Measurements from ENCODE around the gene MRFAP1L1.
"Not testable (repeated sequence)": the region's sequence is repeated elsewhere in the genome, so short reads cannot be mapped to it uniquely, and the experiment has no call there.

The MRFAP1L1 gene
- total RNA-seq = 134 to 233 (median 180) reads per million in 4 experiments

DNA sequence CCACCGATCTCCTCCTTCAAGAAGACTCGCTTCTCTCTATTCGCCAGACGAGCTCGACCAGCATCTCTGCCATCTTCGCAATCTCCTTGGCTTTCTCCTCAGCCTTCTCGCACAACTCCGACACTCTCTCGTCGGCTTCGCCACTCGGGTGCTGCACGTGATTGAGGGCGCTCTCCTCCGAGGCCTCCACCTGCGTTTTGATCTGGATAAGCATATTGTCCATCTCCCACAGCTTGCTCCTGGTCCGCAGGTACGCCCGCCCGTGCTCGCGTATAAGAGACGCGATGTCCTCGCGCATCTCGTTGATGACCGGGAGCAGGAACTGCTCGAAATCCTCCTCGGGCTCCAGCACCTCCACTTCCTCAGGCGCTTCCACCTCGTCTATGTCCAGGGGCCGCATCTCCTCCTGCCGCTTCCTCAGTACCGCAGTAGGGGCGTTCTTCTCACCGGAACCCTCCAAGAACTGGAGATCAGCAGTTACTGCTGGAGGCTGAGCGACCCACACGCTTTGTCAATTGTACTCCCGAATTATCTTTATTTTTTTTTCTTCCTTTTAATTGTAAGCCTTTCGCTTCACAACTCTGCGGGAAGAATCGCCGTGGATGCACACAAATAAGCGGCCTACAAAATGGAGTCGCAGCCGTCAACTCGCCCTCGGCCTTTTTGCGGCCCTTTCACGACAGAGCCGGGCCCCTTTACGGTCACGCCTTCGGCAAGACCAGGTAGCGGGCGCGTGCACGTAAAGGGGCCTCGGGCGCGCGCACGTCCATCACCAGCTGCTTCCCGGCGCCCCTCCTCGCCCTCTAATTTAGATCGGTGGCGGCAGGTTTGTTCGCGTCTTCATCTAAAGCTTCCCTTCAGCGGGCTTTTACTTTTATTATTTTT, at the start of gene MRFAP1L1:
TSS of gene MRFAP1L1 (minus strand) at position 636 of the 885 bp plus-strand sequence. CDS start at position 400, 236 bp downstream.
- peak; percentile 96 for DNase-seq

DNA sequence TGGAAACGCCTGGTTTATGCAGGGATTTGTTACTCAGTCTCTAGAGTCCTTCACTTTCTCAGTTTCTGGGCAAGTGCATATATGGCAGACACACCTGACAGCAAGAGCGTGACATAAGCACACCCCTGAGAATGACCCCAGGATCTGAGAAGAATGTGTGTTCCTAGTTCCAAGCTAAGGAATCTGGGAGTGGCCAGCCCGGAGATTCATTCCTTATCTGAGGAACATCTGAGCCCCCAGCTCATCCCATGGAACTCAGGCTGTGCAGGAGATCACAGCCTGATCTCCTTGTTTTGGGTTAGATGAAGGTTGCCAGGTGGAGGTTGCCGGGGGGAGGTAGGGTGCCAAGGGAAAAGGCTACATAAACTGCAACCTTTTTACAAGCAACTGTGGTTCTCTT, 49.1 kb upstream of the MRFAP1L1 start:
- DNase-seq = no peak

GRCh38 chr4:6756345-6756744, 46.7 kb upstream of the MRFAP1L1 start:
- DNase-seq = not testable (repeated sequence)

DNA sequence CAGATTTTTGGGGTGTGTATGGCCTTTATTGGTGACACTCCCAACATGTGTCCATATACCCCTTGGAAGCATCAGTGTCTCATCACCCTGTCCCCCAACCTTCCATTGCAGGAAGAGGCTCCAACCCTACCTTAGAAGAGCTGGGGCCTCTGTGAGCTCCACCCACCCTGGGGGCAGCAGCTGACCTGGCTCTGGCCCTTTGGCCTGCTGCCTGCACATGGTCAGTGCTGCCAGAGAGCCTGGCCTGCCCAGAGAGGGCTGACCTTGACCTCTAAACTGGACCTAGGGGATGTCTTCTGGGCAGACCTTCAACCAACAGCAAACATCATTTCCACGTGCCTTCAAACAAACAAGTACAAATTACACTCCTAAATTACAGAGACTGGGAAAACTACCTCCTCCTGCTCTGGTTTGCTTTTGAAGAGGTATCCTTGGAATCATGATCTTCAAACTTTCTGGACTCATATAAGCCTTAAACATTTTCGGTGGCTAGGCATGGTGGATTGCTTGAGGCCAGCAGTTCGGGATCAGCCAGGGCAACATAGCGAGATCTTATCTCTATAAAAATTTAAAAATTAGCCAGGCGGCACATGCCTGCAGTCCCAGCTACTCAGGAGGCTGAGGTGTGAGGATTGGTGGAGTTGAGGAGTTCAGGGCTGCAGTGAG, 45.6 kb upstream of the MRFAP1L1 start:
- no peak for DNase-seq

DNA sequence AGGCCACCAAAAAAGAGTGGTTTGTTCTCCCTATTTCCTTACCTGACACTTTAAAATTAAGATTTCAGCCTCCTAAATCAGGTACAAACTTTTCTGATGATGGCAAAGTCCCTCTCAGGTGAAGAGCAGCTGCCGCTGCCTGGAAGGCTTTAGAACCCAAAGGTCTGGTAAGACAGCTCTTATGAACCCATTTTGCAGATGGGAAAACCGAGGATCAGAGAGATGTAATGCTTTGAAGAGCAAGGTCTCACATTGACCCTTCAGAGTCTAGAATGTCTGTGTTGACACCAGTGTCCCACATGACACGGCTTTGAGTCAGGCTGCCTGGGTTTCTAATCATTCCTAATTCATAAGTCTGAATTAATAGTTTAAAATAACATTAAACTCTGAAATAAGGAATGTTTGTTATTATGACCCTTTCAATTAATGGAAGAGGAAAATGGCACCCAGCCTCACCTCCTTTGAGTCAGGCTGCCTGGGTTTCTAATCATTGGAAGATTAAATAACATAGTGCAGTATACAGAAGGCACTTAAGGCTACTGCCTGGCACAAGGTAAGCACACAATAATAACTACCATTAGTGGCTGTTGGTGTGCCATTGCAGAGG, 44.9 kb upstream of the MRFAP1L1 start:
- no peak for DNase-seq

DNA sequence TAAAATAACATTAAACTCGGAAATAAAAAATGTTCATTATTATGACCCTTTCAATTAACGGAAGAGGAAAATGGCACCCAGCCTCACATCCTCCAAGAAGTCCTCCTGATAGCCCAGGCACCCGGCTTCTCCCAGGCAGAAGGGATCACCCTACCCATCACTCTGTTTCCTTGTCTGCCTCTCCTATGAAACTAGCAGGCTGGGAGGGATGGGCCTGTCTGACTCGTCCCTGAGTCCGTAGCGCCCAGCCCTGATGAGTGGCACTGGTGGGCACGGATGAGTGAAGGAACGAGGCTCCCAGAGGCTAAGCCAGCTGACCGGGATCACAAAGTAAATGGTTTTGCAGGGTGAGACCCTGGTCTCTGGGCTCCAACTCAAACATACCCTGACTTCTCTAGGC, 44.2 kb upstream of the MRFAP1L1 start:
- no peak for DNase-seq

DNA sequence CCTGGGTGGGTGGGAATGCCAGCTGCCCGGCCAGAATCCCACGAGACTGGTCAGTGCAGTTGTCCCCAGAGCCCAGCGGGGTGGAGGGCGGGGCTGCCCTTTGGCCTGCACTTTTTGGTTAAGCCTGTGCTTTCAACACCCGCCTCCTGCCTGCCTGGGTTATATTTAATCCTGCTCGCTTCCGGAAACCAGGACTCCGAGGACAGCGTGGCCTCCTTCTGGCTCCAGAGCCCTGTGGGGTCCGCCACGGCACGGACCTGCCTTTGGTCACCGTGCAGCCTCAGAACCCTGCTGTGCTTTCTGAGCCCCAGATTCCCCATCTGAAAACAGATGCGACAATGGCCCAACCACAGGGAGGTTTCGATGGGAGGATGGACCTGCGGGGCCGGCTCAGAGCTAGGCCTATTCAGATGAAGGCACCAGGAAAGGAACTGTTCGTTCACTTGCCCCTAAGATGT, 43.5 kb upstream of the MRFAP1L1 start:
- DNase-seq = no peak

- DNase-seq = no peak
Measured at GRCh38 chr4:6752486-6752829, 42.8 kb upstream of the MRFAP1L1 start.

GRCh38 chr4:6751611-6752485, 42.2 kb upstream of the MRFAP1L1 start:
- DNase-seq = no peak

DNA sequence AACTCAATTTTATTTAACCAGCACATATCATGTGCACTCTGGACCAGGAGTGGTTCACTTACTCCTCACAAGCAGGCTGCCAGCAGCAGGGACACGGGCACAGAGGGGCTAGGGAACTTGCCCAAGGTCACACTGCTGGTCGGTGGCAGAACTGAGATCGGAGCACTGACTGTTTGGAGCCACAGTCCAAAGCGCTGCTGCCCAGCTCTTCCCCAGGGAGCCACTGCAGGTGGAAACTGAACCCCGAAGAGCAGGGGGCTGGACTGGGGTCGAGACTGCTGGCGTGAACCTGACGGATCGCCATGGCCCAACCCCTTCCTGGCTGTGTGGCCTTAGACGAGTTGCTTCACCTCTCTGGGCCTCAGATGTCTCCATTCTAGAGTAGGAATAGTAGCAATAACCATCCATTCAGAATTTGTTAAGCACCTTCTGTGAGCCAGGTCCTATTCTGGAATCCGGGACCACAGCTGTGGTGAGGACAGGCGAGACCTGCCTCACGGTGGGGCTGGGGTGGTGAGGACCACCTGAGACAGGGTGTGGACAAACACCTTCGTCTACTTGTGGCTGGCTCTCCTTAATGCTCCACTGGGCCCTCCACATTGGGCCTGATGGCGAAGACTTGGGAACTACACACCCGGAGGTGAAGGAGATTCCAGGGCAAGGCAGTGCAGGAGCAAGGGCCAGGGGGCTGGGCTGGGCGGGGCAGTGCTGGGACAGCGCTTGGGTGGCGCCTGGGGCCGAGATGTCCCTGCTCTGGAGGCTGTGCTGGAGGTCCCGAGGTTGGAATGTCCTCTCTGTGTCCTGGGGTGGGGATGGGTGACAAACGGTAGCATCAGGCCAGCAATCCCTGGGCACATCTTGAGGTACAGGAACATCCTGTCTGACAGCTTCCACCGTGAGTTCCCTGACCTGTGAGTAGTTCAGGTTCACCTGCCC, 40.9 kb upstream of the MRFAP1L1 start:
- DNase-seq = no peak

DNA sequence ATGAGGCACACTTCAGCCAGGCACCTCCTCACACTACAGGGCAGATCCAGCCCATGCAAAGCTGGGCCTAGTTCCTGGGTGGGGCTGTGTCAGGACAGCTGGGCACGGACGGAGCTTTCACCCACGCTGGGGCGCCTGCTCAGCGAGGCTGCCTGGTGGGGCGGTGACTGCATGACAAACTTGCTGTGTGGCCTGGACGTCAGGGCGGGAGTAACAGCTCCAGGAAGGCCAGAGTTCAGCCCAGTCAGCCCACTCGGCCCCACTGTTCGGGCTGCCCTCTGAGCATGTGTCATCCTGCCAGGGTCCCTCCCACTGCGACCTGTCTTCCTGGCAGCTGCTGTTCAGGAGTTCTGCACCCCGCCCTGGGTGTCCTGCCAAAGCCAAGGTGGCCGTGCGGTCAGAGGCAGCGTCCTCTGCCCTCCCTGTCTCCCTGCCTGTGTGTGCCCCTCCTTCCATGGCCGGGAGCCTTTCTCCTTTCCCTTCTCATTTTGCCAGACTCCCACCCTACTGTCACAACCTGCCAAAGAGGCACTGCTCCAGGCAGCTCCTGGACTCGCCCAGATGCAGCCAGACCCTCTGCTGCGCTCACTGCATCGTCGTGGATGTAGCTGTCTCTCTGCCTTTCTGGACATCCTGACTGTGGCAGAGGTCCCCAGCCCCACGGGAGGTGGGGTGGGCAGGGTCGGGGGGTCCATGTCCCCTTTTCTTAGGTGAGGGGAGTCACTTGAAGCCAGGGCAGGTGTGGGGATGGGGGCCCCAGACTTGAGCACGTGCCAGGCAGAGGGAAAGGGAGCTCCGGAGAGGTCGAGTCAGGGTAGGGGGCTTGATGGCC, 39.9 kb upstream of the MRFAP1L1 start:
- no peak for DNase-seq

GRCh38 chr4:6748286-6748685, 38.6 kb upstream of the MRFAP1L1 start:
- no peak for DNase-seq

- DNase-seq = no peak
Measured at GRCh38 chr4:6747294-6748051, 37.8 kb upstream of the MRFAP1L1 start.

DNA sequence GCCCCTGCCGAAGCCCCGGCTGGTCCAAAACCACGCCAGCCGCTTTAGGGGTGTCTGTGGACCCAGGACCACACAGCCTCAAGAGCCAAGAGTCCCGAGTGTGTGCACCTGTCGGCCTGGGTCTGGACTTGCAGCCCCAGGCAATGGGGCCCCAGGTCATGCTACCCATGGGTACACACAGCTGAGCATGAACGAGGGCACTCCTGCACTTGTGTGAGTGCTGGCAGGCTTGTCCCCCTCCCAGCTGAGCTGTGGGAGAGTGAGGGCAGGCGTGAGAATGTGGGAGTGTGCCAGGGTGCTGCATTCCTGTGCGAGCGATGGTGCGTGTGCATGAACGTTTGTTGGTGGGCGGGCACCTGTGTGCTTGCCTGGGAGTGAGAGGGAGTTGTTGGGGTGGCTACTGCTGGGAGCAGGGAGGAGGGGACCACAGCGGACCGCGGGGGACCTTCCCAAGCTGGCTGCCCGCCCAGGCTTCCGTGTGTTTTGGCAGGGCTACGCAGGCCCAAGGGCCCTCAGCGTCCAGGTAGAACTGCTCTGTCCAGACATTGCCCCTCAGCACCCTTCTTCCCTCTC, 37.1 kb upstream of the MRFAP1L1 start:
- DNase-seq = no peak

DNA sequence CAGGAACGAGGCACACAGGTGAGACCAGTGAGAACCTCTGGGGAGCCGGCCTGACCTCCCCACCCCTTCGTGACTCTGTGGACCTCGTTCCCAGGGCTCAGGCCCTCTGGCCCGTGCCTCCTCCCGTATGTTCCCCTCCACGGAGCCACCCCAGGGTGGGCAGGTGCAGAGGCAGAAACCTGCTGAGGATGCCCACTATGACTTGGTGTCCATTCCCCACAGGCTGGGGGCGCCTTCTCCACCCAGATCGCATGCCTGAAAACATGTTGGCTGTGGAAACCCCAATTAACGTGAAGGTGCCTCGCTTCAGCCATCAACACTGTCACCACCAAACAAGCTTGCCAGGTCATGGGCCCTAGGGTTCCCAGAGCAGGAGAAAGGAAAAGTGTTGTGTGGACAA, 33.3 kb upstream of the MRFAP1L1 start:
- no peak for DNase-seq

DNA sequence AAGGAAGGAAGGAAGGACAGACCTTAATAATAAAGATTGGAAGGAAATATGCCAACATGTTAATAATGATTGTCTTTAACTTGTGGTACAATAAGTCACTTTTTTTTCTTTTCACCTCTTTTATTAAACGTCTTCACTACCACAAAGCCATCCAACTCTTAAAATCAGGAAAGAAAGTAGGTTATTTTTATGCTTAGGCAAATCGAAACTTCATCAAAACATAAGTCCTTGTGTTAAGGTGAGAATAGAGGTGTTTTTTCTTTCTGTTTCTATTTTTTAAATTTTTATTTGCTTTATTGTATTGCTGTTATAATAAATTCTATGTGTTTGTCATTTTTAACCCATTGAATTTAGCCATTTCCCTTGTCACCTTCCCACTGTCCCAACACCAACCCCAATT, 32.8 kb upstream of the MRFAP1L1 start:
- DNase-seq = no peak

- DNase-seq = no peak
Measured at GRCh38 chr4:6740347-6740746, 30.7 kb upstream of the MRFAP1L1 start.

- no peak for DNase-seq
Measured at GRCh38 chr4:6739920-6740319, 30.3 kb upstream of the MRFAP1L1 start.

- no peak for DNase-seq
Measured at GRCh38 chr4:6734165-6734786, 24.6 kb upstream of the MRFAP1L1 start.

Data from effector CD8-positive, alpha-beta T cell (primary cell).